GM23338 (cell line): Measurements from ENCODE around the gene PHF21A. TPM values are rescaled to one million over a fixed set of nuclear protein-coding genes. Genes with fewer than 3 reads are reported as not detected.

Source experiments
- ATAC-seq: fragments of 200-7000 bp; cut with Tn5 transposase; 3 replicates; pipeline ENCODE4 v1.9.1; 2020
- DNase-seq: peaks from one replicate; pipeline ENCODE4 v3.0.0-alpha.2; 2015; ENCODE audit warnings: low spot score
- H2AFZ ChIP-seq: fragments of 200-600 bp; sonication (generic); 2 replicates; pipeline ENCODE4 v1.8.0; 2016; ENCODE audit warnings: antibody characterized with exemption, mild to moderate bottlenecking, moderate library complexity
- H3F3A ChIP-seq: fragments of 200-600 bp; sonication (generic); replicated peaks from 2 replicates; pipeline ENCODE4 v1.8.0; 2017; ENCODE audit warnings: antibody characterized with exemption, mixed run types, low read depth
- H3K27ac ChIP-seq: fragments of 200-600 bp; sonication (generic); 2 replicates; pipeline ENCODE4 v1.6.1; 2016; ENCODE audit warnings: low read depth
- H3K27me3 ChIP-seq: fragments of 200-600 bp; sonication (generic); 2 replicates; pipeline ENCODE4 v1.8.0; 2016; ENCODE audit warnings: mild to moderate bottlenecking, mixed run types, moderate library complexity; ENCODE audit not compliant: insufficient read depth
- H3K36me3 ChIP-seq: fragments of 200-600 bp; sonication (generic); 2 replicates; pipeline ENCODE4 v1.8.0; 2016; ENCODE audit warnings: mild to moderate bottlenecking; ENCODE audit not compliant: insufficient read depth
- H3K4me1 ChIP-seq: fragments of 200-600 bp; sonication (generic); 2 replicates; pipeline ENCODE4 v1.8.0; 2016; ENCODE audit warnings: mild to moderate bottlenecking, moderate library complexity; ENCODE audit not compliant: insufficient read depth
- H3K4me2 ChIP-seq: fragments of 200-600 bp; sonication (generic); 2 replicates; pipeline ENCODE4 v1.7.1; 2017; ENCODE audit warnings: mixed run types
- H3K4me3 ChIP-seq: fragments of 200-600 bp; sonication (generic); 2 replicates; pipeline ENCODE4 v1.6.1; 2016; ENCODE audit warnings: mixed run types
- H3K79me2 ChIP-seq: fragments of 200-600 bp; sonication (generic); replicated peaks from 2 replicates; pipeline ENCODE4 v1.8.0; 2017; ENCODE audit warnings: mild to moderate bottlenecking; ENCODE audit not compliant: insufficient read depth
- H3K9me2 ChIP-seq: fragments of 200-600 bp; sonication (generic); 2 replicates; pipeline ENCODE4 v1.8.0; 2017; ENCODE audit not compliant: insufficient read depth
- H4K20me1 ChIP-seq: fragments of 200-600 bp; sonication (generic); replicated peaks from 2 replicates; pipeline ENCODE4 v1.8.0; 2017; ENCODE audit warnings: mild to moderate bottlenecking; ENCODE audit not compliant: insufficient read depth
- H3K27ac Mint-ChIP-seq: 2 replicates; pipeline ENCODE4 v1.8.0; 2020; ENCODE audit warnings: inconsistent platforms, mild to moderate bottlenecking, moderate library complexity, mixed read lengths
- H3K27me3 Mint-ChIP-seq: 3 replicates; pipeline ENCODE4 v1.8.0; 2022; ENCODE audit warnings: low read depth, mild to moderate bottlenecking, moderate library complexity, mixed read lengths, inconsistent platforms; ENCODE audit not compliant: insufficient read depth, poor library complexity
- H3K36me3 Mint-ChIP-seq: 3 replicates; pipeline ENCODE4 v1.8.0; 2021; ENCODE audit warnings: low read depth, mild to moderate bottlenecking, inconsistent platforms, moderate library complexity, mixed read lengths
- H3K4me1 Mint-ChIP-seq: 3 replicates; pipeline ENCODE4 v1.8.0; 2020; ENCODE audit warnings: mild to moderate bottlenecking, inconsistent platforms, mixed read lengths
- H3K4me3 Mint-ChIP-seq: 3 replicates; pipeline ENCODE4 v1.8.0; 2021; ENCODE audit warnings: moderate library complexity, mild to moderate bottlenecking, inconsistent platforms, mixed read lengths
- H3K9me3 Mint-ChIP-seq: 3 replicates; pipeline ENCODE4 v1.8.0; 2020; ENCODE audit warnings: moderate library complexity, mild to moderate bottlenecking, inconsistent platforms, mixed read lengths
- CTCF ChIP-seq, 2 experiments: fragments of 200-600 bp in 1 of 2; sonication (generic) in 1 of 2; conservative IDR thresholded peaks; 2 replicates each; pipeline versions ENCODE4 v1.5.1 to v1.6.1; 2016 to 2017; ENCODE audit warnings: antibody characterized with exemption in 2 of 2, low read depth in 2 of 2, mild to moderate bottlenecking in 2 of 2, moderate library complexity in 1 of 2
- ETS1 ChIP-seq: IDR thresholded peaks from 2 replicates; pipeline ENCODE4 v1.6.1; 2016; ENCODE audit warnings: antibody characterized with exemption
- JUNB ChIP-seq: IDR thresholded peaks from one replicate; pipeline ENCODE4 v1.6.1; 2016; ENCODE audit warnings: antibody characterized with exemption; ENCODE audit not compliant: unreplicated experiment
- ZNF114 ChIP-seq: fragments of 250-450 bp; sonication (Bioruptor Pico); IDR thresholded peaks from 2 replicates; pipeline ENCODE4 v1.5.0; 2020; ENCODE audit warnings: mild to moderate bottlenecking, moderate library complexity
- ZNF462 ChIP-seq: fragments of 250-450 bp; sonication (Bioruptor Pico); IDR thresholded peaks from 2 replicates; pipeline ENCODE4 v1.5.0; 2020; ENCODE audit warnings: mild to moderate bottlenecking, moderate library complexity
- polyA plus RNA-seq: library from polyadenylated mRNA; unstranded; fragments of >200 nt; fragmentation: Nextera tagmentation; extraction: Ambion mirVana; gene quantifications from 2 replicates; pipeline ENCODE4 v1.2.1, GENCODE V29; 2016
- total RNA-seq: library from RNA; depleted of rRNA; stranded (reverse); fragments of >200 nt; shearing (Covaris generic); gene quantifications from 2 replicates; pipeline ENCODE4 v1.2.3, GENCODE V29; 2014

Gene PHF21A
- total and polyA plus RNA-seq, 2 experiments from 2014 or later, result 21.7 to 23.6 TPM

- peaks cover 78% of the 10 kb centered on the region for H3K79me2 ChIP-seq
- H3K27ac Mint-ChIP-seq, result no peak overlapping the region
- peaks cover 2% of the 10 kb centered on the region for H3K27me3 Mint-ChIP-seq
- H3K4me2 ChIP-seq, result no peak overlapping the region
- H3K9me3 Mint-ChIP-seq, result no peaks in the 10 kb centered on the region
- H3K4me3 ChIP-seq, result no peak overlapping the region
- H3F3A ChIP-seq, result no peaks in the 10 kb centered on the region
- no peak overlapping the region for H3K27ac ChIP-seq
- H3K36me3 ChIP-seq, result no peaks in the 10 kb centered on the region
- H3K9me2 ChIP-seq, result no peaks in the 10 kb centered on the region
- TF ChIP-seq ETS1 (no peak), ZNF114 (CRISPR knock-in tag) (no peak), ZNF462 (CRISPR knock-in tag) (no peak), JUNB (no peak), CTCF (conservative IDR thresholded peaks at IDR 0.05; ENCODE audit: low read depth in 2 of 2) (no peak)
- no peak overlapping the region for H2AFZ ChIP-seq
- peaks cover 22% of the 10 kb centered on the region for H3K4me1 ChIP-seq
- H3K27me3 ChIP-seq, result no peaks in the 10 kb centered on the region
- H3K4me1 Mint-ChIP-seq, result peaks cover 21% of the 10 kb centered on the region
- DNase-seq (no peak), ATAC-seq (no peak)
- 0 out of 2 replicates have a peak, but pooled peaks cover 4% of the 10 kb centered on the region for H4K20me1 ChIP-seq
- H3K4me3 Mint-ChIP-seq, result no peak overlapping the region
- H3K36me3 Mint-ChIP-seq, result no peaks in the 10 kb centered on the region
Observed at GRCh38 chr11:46107780-46108179, 13.5 kb downstream of the PHF21A start.
